GM21528 (cell line): ENCODE results near the gene ANO10.
"Not testable (repeated sequence)": the region's sequence is repeated elsewhere in the genome, so short reads cannot be mapped to it uniquely, and the experiment has no call there.

Experiments
- ATAC-seq: cut with Tn5 transposase; IDR thresholded peaks from one replicate; pipeline ENCODE4 v1.9.1; 2021; ENCODE audit warnings: mild to moderate bottlenecking, moderate library complexity; ENCODE audit not compliant: unreplicated experiment, low FRiP score

ANO10 gene

GRCh38 chr3:43629741-43630140, 7.9 kb upstream of the ANO10 start:
- no peak for ATAC-seq

GRCh38 chr3:43629257-43629656, 7.4 kb upstream of the ANO10 start:
- no peak for ATAC-seq

GRCh38 chr3:43627360-43627759, 5.5 kb upstream of the ANO10 start:
- no peak for ATAC-seq

GRCh38 chr3:43624619-43625305, 3.0 kb upstream of the ANO10 start:
- no peak for ATAC-seq

DNA sequence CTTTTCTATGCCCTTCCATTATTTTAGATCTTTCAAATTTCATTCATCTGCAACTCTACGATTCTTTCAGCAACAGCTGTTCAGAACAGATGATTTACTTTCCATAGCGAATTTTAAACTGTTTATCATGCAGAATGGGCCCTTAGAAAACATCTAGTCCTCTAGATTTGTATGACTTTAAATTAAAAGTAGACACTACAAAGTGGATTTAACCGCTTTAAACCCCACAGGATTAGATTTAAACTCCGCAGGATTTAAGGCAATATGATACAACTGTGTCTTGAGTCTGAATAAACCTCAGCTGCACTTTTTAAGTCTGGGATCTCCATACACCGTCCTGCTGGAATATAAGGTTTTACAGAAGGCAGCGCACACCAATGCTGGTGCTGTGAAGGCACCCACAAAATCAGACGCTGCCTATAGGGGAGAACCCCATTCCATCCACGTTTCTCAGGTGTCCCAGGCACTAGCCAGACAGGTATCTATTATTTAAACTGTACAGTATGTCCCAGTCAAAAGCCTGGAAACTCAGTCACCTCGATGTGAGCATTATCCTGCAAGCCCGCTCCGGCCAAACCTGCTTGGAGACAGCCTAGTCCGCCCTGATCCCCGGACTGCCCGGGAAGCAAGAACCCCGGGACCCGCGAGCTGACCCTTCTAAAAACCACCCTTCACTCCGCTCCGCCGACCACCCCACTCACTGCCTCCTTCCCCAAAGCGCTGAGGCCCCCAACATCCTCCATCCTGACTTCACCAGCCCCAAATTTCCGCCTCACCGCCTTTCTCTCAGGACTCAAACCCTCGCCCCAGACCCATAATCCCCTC, 768 bp downstream of the ANO10 start:
- peak; percentile 2 for ATAC-seq

DNA sequence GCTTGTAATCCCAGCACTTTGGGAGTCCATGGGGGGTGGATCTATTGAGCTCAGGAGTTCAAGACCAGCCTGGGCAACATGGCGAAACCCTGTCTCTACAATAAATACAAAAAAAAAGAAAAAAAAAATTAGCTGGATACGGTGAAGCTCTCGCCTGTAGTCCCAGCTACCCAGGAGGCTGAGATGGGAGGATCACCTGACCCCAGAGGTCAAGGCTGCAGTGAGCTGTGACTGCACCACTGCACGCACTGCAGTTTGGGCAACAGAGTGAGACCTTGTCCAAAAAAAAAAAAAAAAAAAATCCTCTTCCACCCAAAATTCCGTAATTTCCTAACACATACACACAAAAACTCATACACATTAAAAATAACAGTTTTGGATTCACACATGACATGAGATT, 2.2 kb downstream of the ANO10 start:
- no peak for ATAC-seq

- no peak for ATAC-seq
Measured at GRCh38 chr3:43618142-43618541, 3.7 kb downstream of the ANO10 start.

GRCh38 chr3:43616034-43616433, 5.8 kb downstream of the ANO10 start:
- no peak for ATAC-seq

DNA sequence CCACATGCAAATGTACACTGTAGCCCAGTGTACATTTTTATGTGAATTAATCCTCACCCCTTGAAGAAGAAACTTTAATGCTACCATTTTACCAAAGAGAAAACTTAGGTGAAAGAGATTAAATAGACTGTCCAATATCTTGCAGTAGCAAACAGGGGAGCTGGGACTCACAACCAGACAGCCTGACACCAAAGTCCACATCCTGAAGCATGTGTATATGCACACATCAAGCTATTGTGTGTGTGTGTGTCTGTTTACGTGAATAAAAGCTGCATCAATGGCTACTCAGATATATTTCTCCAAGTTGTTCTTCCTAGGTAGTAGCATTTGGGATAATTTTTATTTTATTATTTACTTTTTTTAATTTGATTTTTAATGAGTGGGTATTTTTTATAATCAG, 6.7 kb downstream of the ANO10 start:
- ATAC-seq = no peak

DNA sequence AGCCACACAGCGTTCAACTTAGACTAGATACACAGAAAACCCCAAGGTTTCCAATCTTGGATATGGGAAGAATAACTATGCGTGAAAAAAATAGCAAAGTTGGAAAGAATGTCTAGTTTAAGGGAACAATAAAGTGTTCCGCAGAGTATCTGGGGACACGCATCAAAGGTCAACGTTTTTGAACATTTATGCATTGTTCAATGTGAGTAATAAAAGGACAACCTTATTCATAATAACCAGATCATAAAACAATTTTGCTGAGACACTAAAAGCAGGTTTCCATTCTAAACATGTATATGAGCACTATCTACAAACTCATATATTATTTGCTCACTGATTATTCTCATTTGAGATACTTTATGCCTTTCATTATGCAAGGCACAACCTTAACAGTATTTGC, 7.8 kb downstream of the ANO10 start:
- ATAC-seq = no peak

GRCh38 chr3:43612419-43612818, 9.4 kb downstream of the ANO10 start:
- ATAC-seq = no peak

- no peak for ATAC-seq
Measured at GRCh38 chr3:43609406-43609805, 12.4 kb downstream of the ANO10 start.

- ATAC-seq = no peak
Measured at GRCh38 chr3:43608751-43609150, 13.1 kb downstream of the ANO10 start.

GRCh38 chr3:43606284-43606683, 15.5 kb downstream of the ANO10 start:
- ATAC-seq = no peak

DNA sequence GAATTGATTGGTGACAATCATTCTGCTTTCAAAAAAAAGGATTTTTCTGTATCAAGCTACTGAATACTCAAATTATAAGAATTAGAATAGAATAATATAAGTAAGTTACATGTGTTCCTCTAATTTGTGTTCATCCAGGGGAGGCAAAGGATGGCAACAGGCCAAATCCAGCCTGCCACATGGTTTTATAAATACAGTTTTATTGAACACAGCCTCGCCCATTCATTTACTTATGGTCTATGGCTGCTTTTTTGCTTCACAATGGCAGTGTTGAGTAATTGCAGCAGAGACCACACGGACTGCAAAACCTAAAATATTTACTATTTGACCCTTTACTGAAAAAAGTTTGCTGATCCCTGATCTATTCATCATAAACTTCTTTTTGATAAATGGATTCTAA, 21.9 kb downstream of the ANO10 start:
- not testable (repeated sequence) for ATAC-seq

GRCh38 chr3:43597961-43598360, 23.9 kb downstream of the ANO10 start:
- no peak for ATAC-seq

- ATAC-seq = not testable (repeated sequence)
Measured at GRCh38 chr3:43596178-43596577, 25.6 kb downstream of the ANO10 start.

GRCh38 chr3:43595280-43595679, 26.5 kb downstream of the ANO10 start:
- ATAC-seq = not testable (repeated sequence)

- not testable (repeated sequence) for ATAC-seq
Measured at GRCh38 chr3:43593588-43593987, 28.2 kb downstream of the ANO10 start.

- ATAC-seq = not testable (repeated sequence)
Measured at GRCh38 chr3:43591866-43592265, 29.9 kb downstream of the ANO10 start.

- ATAC-seq = no peak
Measured at GRCh38 chr3:43587303-43587702, 34.5 kb downstream of the ANO10 start.
